ENCODE results near the gene PDE4D.

Gene PDE4D

GRCh38 chr5:59371525-59372127 lies 521.9 kb downstream of the PDE4D start:
- Histone ChIP-seq H3K36me3 (ENCODE audit: insufficient read depth, insufficient read length, low read length) (no peaks in the 10 kb centered on the region), H3K9me3 (ENCODE audit: insufficient read depth, low read length) (no peaks in the 10 kb centered on the region), H3K4me1 (ENCODE audit: insufficient read depth, insufficient read length) (no peaks in the 10 kb centered on the region), H3K27me3 (ENCODE audit: insufficient read depth, insufficient read length) (no peaks in the 10 kb centered on the region), H3K4me3 (ENCODE audit: insufficient read length, low read depth) (no peak overlapping the region), H3K9ac (ENCODE audit: insufficient read length, low read depth) (no peak overlapping the region)
- TF ChIP-seq SUZ12 (IDR thresholded peaks at IDR 0.05; ENCODE audit: extremely low read depth, insufficient read depth, insufficient read length) = no peak
- TF ChIP-seq YY1 (IDR thresholded peaks at IDR 0.05; ENCODE audit: insufficient read depth, insufficient read length) = no peak
- TF ChIP-seq ZNF274 (IDR thresholded peaks at IDR 0.05; ENCODE audit: low read depth, low read length) = no peak
- no peak for DNase-seq (ENCODE audit: low read depth, low spot score)

- no peak for TF ChIP-seq SUZ12 (IDR thresholded peaks at IDR 0.05; ENCODE audit: extremely low read depth, insufficient read depth, insufficient read length)
- TF ChIP-seq ZNF274 (IDR thresholded peaks at IDR 0.05; ENCODE audit: low read depth, low read length) = no peak
- TF ChIP-seq YY1 (IDR thresholded peaks at IDR 0.05; ENCODE audit: insufficient read depth, insufficient read length) = no peak
- H3K27me3 ChIP-seq (ENCODE audit: insufficient read depth, insufficient read length) = no peaks in the 10 kb centered on the region
- H3K4me3 ChIP-seq (ENCODE audit: insufficient read length, low read depth) = no peak overlapping the region
- no peaks in the 10 kb centered on the region for H3K36me3 ChIP-seq (ENCODE audit: insufficient read depth, insufficient read length, low read length)
- no peaks in the 10 kb centered on the region for H3K4me1 ChIP-seq (ENCODE audit: insufficient read depth, insufficient read length)
- H3K9ac ChIP-seq (ENCODE audit: insufficient read length, low read depth) = no peak overlapping the region
- no peak for DNase-seq (ENCODE audit: low read depth, low spot score)
- H3K9me3 ChIP-seq (ENCODE audit: insufficient read depth, low read length) = no peaks in the 10 kb centered on the region
Measured at GRCh38 chr5:59368951-59369350, 524.6 kb downstream of the PDE4D start.

GRCh38 chr5:59367791-59368394 lies 525.6 kb downstream of the PDE4D start:
- no peak for TF ChIP-seq SUZ12 (IDR thresholded peaks at IDR 0.05; ENCODE audit: extremely low read depth, insufficient read depth, insufficient read length)
- no peak for TF ChIP-seq YY1 (IDR thresholded peaks at IDR 0.05; ENCODE audit: insufficient read depth, insufficient read length)
- TF ChIP-seq ZNF274 (IDR thresholded peaks at IDR 0.05; ENCODE audit: low read depth, low read length) = no peak
- no peaks in the 10 kb centered on the region for H3K9me3 ChIP-seq (ENCODE audit: insufficient read depth, low read length)
- H3K36me3 ChIP-seq (ENCODE audit: insufficient read depth, insufficient read length, low read length) = no peaks in the 10 kb centered on the region
- DNase-seq (ENCODE audit: low read depth, low spot score) = peak; percentile 46
- no peak overlapping the region for H3K4me3 ChIP-seq (ENCODE audit: insufficient read length, low read depth)
- H3K4me1 ChIP-seq (ENCODE audit: insufficient read depth, insufficient read length) = no peaks in the 10 kb centered on the region
- no peak overlapping the region for H3K9ac ChIP-seq (ENCODE audit: insufficient read length, low read depth)
- no peaks in the 10 kb centered on the region for H3K27me3 ChIP-seq (ENCODE audit: insufficient read depth, insufficient read length)

- no peak overlapping the region for H3K4me3 ChIP-seq (ENCODE audit: insufficient read length, low read depth)
Measured at GRCh38 chr5:59366784-59367183, 526.7 kb downstream of the PDE4D start.

GRCh38 chr5:59362438-59362837 lies 531.1 kb downstream of the PDE4D start:
- Histone ChIP-seq H3K4me1 (ENCODE audit: insufficient read depth, insufficient read length) (no peaks in the 10 kb centered on the region), H3K4me3 (ENCODE audit: insufficient read length, low read depth) (no peak overlapping the region), H3K27me3 (ENCODE audit: insufficient read depth, insufficient read length) (no peaks in the 10 kb centered on the region), H3K9ac (ENCODE audit: insufficient read length, low read depth) (no peak overlapping the region), H3K36me3 (ENCODE audit: insufficient read depth, insufficient read length, low read length) (no peaks in the 10 kb centered on the region), H3K9me3 (ENCODE audit: insufficient read depth, low read length) (no peaks in the 10 kb centered on the region)
- TF ChIP-seq SUZ12 (IDR thresholded peaks at IDR 0.05; ENCODE audit: extremely low read depth, insufficient read depth, insufficient read length) (no peak), YY1 (IDR thresholded peaks at IDR 0.05; ENCODE audit: insufficient read depth, insufficient read length) (no peak), ZNF274 (IDR thresholded peaks at IDR 0.05; ENCODE audit: low read depth, low read length) (no peak)
- DNase-seq (ENCODE audit: low read depth, low spot score) = no peak

More at GRCh38 chr5:59366784-59367183, 526.7 kb downstream of the PDE4D start:
- Histone ChIP-seq H3K36me3 (ENCODE audit: insufficient read depth, insufficient read length, low read length) (no peaks in the 10 kb centered on the region), H3K4me1 (ENCODE audit: insufficient read depth, insufficient read length) (no peaks in the 10 kb centered on the region), H3K9me3 (ENCODE audit: insufficient read depth, low read length) (no peaks in the 10 kb centered on the region), H3K27me3 (ENCODE audit: insufficient read depth, insufficient read length) (no peaks in the 10 kb centered on the region), H3K9ac (ENCODE audit: insufficient read length, low read depth) (no peak overlapping the region)
- TF ChIP-seq YY1 (IDR thresholded peaks at IDR 0.05; ENCODE audit: insufficient read depth, insufficient read length) (no peak), ZNF274 (IDR thresholded peaks at IDR 0.05; ENCODE audit: low read depth, low read length) (no peak), SUZ12 (IDR thresholded peaks at IDR 0.05; ENCODE audit: extremely low read depth, insufficient read depth, insufficient read length) (no peak)
- no peak for DNase-seq (ENCODE audit: low read depth, low spot score)

- Histone ChIP-seq H3K9ac (ENCODE audit: insufficient read length, low read depth) (no peak overlapping the region), H3K4me3 (ENCODE audit: insufficient read length, low read depth) (no peak overlapping the region), H3K27me3 (ENCODE audit: insufficient read depth, insufficient read length) (no peaks in the 10 kb centered on the region), H3K4me1 (ENCODE audit: insufficient read depth, insufficient read length) (no peaks in the 10 kb centered on the region), H3K9me3 (ENCODE audit: insufficient read depth, low read length) (no peaks in the 10 kb centered on the region), H3K36me3 (ENCODE audit: insufficient read depth, insufficient read length, low read length) (no peaks in the 10 kb centered on the region)
- no peak for DNase-seq (ENCODE audit: low read depth, low spot score)
- TF ChIP-seq ZNF274 (IDR thresholded peaks at IDR 0.05; ENCODE audit: low read depth, low read length) (no peak), SUZ12 (IDR thresholded peaks at IDR 0.05; ENCODE audit: extremely low read depth, insufficient read depth, insufficient read length) (no peak), YY1 (IDR thresholded peaks at IDR 0.05; ENCODE audit: insufficient read depth, insufficient read length) (no peak)
Measured at GRCh38 chr5:59361454-59361853, 532.1 kb downstream of the PDE4D start.

- Histone ChIP-seq H3K36me3 (ENCODE audit: insufficient read depth, insufficient read length, low read length) (no peaks in the 10 kb centered on the region), H3K9ac (ENCODE audit: insufficient read length, low read depth) (no peak overlapping the region), H3K4me1 (ENCODE audit: insufficient read depth, insufficient read length) (no peaks in the 10 kb centered on the region), H3K27me3 (ENCODE audit: insufficient read depth, insufficient read length) (no peaks in the 10 kb centered on the region), H3K9me3 (ENCODE audit: insufficient read depth, low read length) (no peaks in the 10 kb centered on the region), H3K4me3 (ENCODE audit: insufficient read length, low read depth) (no peak overlapping the region)
- no peak for TF ChIP-seq SUZ12 (IDR thresholded peaks at IDR 0.05; ENCODE audit: extremely low read depth, insufficient read depth, insufficient read length)
- no peak for TF ChIP-seq YY1 (IDR thresholded peaks at IDR 0.05; ENCODE audit: insufficient read depth, insufficient read length)
- TF ChIP-seq ZNF274 (IDR thresholded peaks at IDR 0.05; ENCODE audit: low read depth, low read length) = no peak
- DNase-seq (ENCODE audit: low read depth, low spot score) = no peak
Measured at GRCh38 chr5:59360130-59360555, 533.4 kb downstream of the PDE4D start.

All from NT2/D1 (cell line).